HUES6 (cell line): Measurements from ENCODE around the gene BUB1.

Source experiments
- H3K27ac ChIP-seq: 2 replicates; pipeline ENCODE4 v1.7.0; 2013; ENCODE audit warnings: low read depth, mild to moderate bottlenecking, low read length, inconsistent platforms
- H3K27me3 ChIP-seq: 2 replicates; pipeline ENCODE4 v1.6.1; 2013; ENCODE audit warnings: low read length; ENCODE audit not compliant: control insufficient read depth, insufficient read depth
- H3K36me3 ChIP-seq: 2 replicates; pipeline ENCODE4 v1.6.1; 2013; ENCODE audit warnings: low read length; ENCODE audit not compliant: control insufficient read depth, insufficient read depth
- H3K4me1 ChIP-seq: 2 replicates; pipeline ENCODE4 v1.6.1; 2013; ENCODE audit warnings: low read length; ENCODE audit not compliant: control insufficient read depth, insufficient read depth
- H3K4me3 ChIP-seq: 2 replicates; pipeline ENCODE4 v1.5.1; 2013; ENCODE audit warnings: low read depth, low read length
- H3K9ac ChIP-seq: one replicate; pipeline ENCODE4 v1.6.1; 2013; ENCODE audit warnings: mild to moderate bottlenecking, low read length
- H3K9me3 ChIP-seq: 2 replicates; pipeline ENCODE4 v1.6.1; 2013; ENCODE audit warnings: low read depth, low read length; ENCODE audit not compliant: control insufficient read depth, insufficient read depth

Gene BUB1

GRCh38 chr2:110655701-110656100 is 22.2 kb downstream of the BUB1 start:
- no peaks in the 10 kb centered on the region for H3K4me1 ChIP-seq
- H3K4me3 ChIP-seq: no peak overlapping the region
- no peaks in the 10 kb centered on the region for H3K9me3 ChIP-seq
- H3K36me3 ChIP-seq: peaks cover 100% of the 10 kb centered on the region
- H3K27me3 ChIP-seq: no peaks in the 10 kb centered on the region
- no peak overlapping the region for H3K9ac ChIP-seq
- no peak overlapping the region for H3K27ac ChIP-seq

- Histone ChIP-seq H3K27me3 (no peaks in the 10 kb centered on the region), H3K27ac (no peak overlapping the region), H3K4me3 (no peak overlapping the region), H3K36me3 (peaks cover 99% of the 10 kb centered on the region), H3K9me3 (no peaks in the 10 kb centered on the region), H3K9ac (no peak overlapping the region), H3K4me1 (no peaks in the 10 kb centered on the region)
These were observed 24.0 kb downstream of the BUB1 start for GRCh38 chr2:110653861-110654260.

GRCh38 chr2:110650346-110650745 is 27.5 kb downstream of the BUB1 start:
- H3K9me3 ChIP-seq: no peaks in the 10 kb centered on the region
- H3K4me1 ChIP-seq: no peaks in the 10 kb centered on the region
- no peak overlapping the region for H3K27ac ChIP-seq
- no peak overlapping the region for H3K9ac ChIP-seq
- no peaks in the 10 kb centered on the region for H3K27me3 ChIP-seq
- H3K4me3 ChIP-seq: no peak overlapping the region
- H3K36me3 ChIP-seq: peaks cover 98% of the 10 kb centered on the region

- no peak overlapping the region for H3K9ac ChIP-seq
- H3K4me3 ChIP-seq: no peak overlapping the region
- H3K27me3 ChIP-seq: no peaks in the 10 kb centered on the region
- H3K4me1 ChIP-seq: no peaks in the 10 kb centered on the region
- no peak overlapping the region for H3K27ac ChIP-seq
- no peaks in the 10 kb centered on the region for H3K9me3 ChIP-seq
- peaks cover 90% of the 10 kb centered on the region for H3K36me3 ChIP-seq
These were observed 30.1 kb downstream of the BUB1 start for GRCh38 chr2:110647777-110648176.

GRCh38 chr2:110645616-110646015 is 32.2 kb downstream of the BUB1 start:
- no peak overlapping the region for H3K9ac ChIP-seq
- no peaks in the 10 kb centered on the region for H3K9me3 ChIP-seq
- H3K4me3 ChIP-seq: no peak overlapping the region
- peaks cover 90% of the 10 kb centered on the region for H3K36me3 ChIP-seq
- H3K4me1 ChIP-seq: no peaks in the 10 kb centered on the region
- H3K27ac ChIP-seq: no peak overlapping the region
- H3K27me3 ChIP-seq: no peaks in the 10 kb centered on the region

- Histone ChIP-seq H3K4me3 (no peak overlapping the region), H3K36me3 (peaks cover 91% of the 10 kb centered on the region), H3K9me3 (no peaks in the 10 kb centered on the region), H3K9ac (no peak overlapping the region), H3K4me1 (no peaks in the 10 kb centered on the region), H3K27ac (no peak overlapping the region), H3K27me3 (no peaks in the 10 kb centered on the region)
These were observed 33.5 kb downstream of the BUB1 start for GRCh38 chr2:110644357-110644756.

- no peak overlapping the region for H3K27ac ChIP-seq
- no peaks in the 10 kb centered on the region for H3K9me3 ChIP-seq
- peaks cover 91% of the 10 kb centered on the region for H3K36me3 ChIP-seq
- no peaks in the 10 kb centered on the region for H3K27me3 ChIP-seq
- no peak overlapping the region for H3K4me3 ChIP-seq
- no peaks in the 10 kb centered on the region for H3K4me1 ChIP-seq
- H3K9ac ChIP-seq: no peak overlapping the region
These were observed 35.5 kb downstream of the BUB1 start for GRCh38 chr2:110642360-110642759.

- Histone ChIP-seq H3K27me3 (no peaks in the 10 kb centered on the region), H3K9ac (no peak overlapping the region), H3K27ac (no peak overlapping the region), H3K9me3 (no peaks in the 10 kb centered on the region), H3K4me3 (no peak overlapping the region), H3K4me1 (no peaks in the 10 kb centered on the region), H3K36me3 (peaks cover 84% of the 10 kb centered on the region)
These were observed 37.9 kb downstream of the BUB1 start for GRCh38 chr2:110639972-110640371.

- Histone ChIP-seq H3K4me1 (no peaks in the 10 kb centered on the region), H3K36me3 (peaks cover 86% of the 10 kb centered on the region), H3K4me3 (no peak overlapping the region), H3K27me3 (no peaks in the 10 kb centered on the region), H3K27ac (no peak overlapping the region), H3K9me3 (no peaks in the 10 kb centered on the region), H3K9ac (no peak overlapping the region)
These were observed 38.7 kb downstream of the BUB1 start for GRCh38 chr2:110638952-110639695.

- Histone ChIP-seq H3K9me3 (no peaks in the 10 kb centered on the region), H3K9ac (no peak overlapping the region), H3K4me3 (no peak overlapping the region), H3K36me3 (peaks cover 76% of the 10 kb centered on the region), H3K27me3 (no peaks in the 10 kb centered on the region), H3K4me1 (no peaks in the 10 kb centered on the region), H3K27ac (no peak overlapping the region)
These were observed 39.9 kb downstream of the BUB1 start for GRCh38 chr2:110638004-110638403.

GRCh38 chr2:110637093-110637492 is 40.8 kb downstream of the BUB1 start:
- H3K4me3 ChIP-seq: no peak overlapping the region
- H3K4me1 ChIP-seq: no peaks in the 10 kb centered on the region
- no peaks in the 10 kb centered on the region for H3K9me3 ChIP-seq
- no peak overlapping the region for H3K27ac ChIP-seq
- H3K9ac ChIP-seq: no peak overlapping the region
- peaks cover 67% of the 10 kb centered on the region for H3K36me3 ChIP-seq
- H3K27me3 ChIP-seq: no peaks in the 10 kb centered on the region
